MM.1S (cell line): ENCODE measurements around the gene ZBTB7A.

Source experiments
- EZH2 ChIP-seq: fragments of 300-600 bp; sonication (generic); optimal IDR thresholded peaks from 2 replicates; pipeline ENCODE3; 2017; ENCODE audit warnings: low read depth, mild to moderate bottlenecking, antibody characterized with exemption, low read length, mixed read lengths
- EZH2phosphoT487 ChIP-seq: fragments of 300-600 bp; sonication (generic); IDR thresholded peaks from 2 replicates; pipeline ENCODE4 v1.6.1; 2018; ENCODE audit warnings: antibody characterized with exemption, low read length
- TF ChIP-seq, protein P1 (sequence below): fragments of 300-600 bp; sonication (generic); IDR thresholded peaks from 2 replicates; pipeline ENCODE4 v1.5.1; 2016; ENCODE audit warnings: antibody characterized with exemption, low read length, mixed read lengths

DNA sequence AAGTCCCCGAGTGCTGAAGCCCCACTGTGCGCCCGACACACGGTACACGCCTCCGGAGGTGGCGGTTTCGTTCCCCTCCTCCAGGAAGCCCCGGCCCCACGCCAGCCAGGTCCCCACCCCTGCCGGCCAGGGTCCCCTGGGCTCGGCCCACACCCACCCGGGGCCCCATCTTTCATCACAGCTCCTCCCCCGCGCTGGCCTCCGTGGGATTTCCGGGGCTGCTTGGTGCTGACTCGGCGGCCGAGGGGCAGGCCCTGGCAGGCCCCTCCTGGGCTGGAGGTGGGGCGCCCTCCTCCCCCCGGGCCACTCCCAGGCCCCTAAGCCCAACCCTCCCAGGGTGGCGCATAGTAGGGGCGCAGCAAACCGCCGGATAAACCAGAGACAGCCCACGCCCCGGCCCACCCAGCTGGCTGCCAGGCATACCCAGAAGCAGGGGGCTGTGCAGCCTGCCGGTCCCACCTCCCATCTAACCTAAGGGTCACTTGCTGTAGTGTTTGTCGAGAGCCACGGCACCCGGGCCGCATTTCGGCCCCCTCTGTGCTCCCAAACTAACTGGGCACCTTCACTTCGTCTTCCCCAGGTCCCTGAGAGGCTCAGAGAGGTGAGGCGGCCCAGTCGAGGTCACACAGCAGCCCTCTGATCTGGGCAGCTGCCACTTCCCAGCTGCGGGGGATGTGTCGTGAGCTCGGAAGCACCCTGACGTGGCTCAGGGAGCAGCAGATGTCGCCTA is 6.6 kb downstream of the ZBTB7A start:
- TF ChIP-seq, protein P1, sequence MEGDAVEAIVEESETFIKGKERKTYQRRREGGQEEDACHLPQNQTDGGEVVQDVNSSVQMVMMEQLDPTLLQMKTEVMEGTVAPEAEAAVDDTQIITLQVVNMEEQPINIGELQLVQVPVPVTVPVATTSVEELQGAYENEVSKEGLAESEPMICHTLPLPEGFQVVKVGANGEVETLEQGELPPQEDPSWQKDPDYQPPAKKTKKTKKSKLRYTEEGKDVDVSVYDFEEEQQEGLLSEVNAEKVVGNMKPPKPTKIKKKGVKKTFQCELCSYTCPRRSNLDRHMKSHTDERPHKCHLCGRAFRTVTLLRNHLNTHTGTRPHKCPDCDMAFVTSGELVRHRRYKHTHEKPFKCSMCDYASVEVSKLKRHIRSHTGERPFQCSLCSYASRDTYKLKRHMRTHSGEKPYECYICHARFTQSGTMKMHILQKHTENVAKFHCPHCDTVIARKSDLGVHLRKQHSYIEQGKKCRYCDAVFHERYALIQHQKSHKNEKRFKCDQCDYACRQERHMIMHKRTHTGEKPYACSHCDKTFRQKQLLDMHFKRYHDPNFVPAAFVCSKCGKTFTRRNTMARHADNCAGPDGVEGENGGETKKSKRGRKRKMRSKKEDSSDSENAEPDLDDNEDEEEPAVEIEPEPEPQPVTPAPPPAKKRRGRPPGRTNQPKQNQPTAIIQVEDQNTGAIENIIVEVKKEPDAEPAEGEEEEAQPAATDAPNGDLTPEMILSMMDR: no peak
- no peak for TF ChIP-seq EZH2phosphoT487
- TF ChIP-seq EZH2: no peak
